GM19099 (cell line): ENCODE measurements around the gene ZNF691.

ENCODE experiments used
- POLR2A ChIP-seq: IDR thresholded peaks from 3 replicates; pipeline ENCODE4 v1.6.1; 2011; ENCODE audit warnings: low read depth; ENCODE audit not compliant: insufficient read length; ENCODE audit errors: extremely low read depth

ZNF691 gene

DNA sequence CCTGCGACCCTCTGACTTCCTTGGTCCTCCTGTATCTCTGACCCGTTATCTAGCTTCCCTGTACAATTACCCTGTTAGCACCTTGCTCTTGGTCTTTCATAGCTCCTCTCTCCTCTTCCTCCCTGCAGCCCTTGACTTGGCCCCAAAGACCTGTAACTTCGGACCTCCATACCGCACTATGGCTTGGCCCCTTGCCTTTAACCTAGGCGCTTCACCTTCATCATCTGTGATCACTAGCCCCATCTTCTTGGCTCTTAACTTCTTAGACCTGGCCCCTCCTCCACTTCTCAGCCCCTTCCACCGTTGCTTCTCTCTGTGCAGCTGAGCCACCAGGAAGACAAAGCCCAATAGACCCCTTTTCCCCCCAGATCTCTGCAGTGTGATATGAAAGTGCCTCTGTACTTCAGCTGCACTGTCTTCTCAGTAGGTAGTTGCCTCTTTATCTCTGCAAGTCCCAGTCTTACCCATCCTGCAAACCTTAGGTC is 740 bp downstream of the ZNF691 start:
- no peak for TF ChIP-seq POLR2A

- TF ChIP-seq POLR2A: no peak
Observed at GRCh38 chr1:42847721-42848460, 1.5 kb downstream of the ZNF691 start.

DNA sequence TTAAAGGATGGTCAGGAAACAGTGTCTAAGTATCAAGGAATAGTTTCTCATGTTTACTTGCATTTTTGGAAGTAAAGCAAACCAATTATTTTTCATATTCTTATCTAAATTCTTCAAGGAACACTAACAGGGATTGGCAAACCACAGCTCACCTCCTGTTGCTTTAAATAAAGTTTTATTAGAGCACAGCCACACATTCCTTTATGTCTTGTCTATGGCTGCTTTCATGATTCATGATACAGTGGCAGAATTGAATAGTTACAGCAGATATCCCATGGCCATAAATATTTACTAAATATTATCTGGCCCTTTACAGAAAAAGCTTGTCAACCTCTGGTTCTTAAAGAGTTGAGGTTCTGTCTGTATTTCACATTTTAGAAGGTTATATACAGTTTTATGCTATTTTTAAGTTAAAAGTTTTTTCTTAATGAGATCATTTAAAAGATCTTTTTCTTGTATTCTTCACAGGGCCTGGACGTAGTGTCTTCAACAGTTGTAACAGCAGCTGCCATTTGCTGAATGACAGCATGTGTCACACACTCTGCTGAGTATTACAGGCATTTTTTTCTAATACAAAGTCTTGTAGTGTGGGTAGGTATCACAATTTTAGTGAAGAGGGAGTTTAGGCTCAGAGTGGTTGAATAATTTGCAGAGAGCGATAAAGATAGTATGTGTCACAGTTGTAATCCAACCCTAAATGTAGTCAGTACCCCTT is 2.6 kb downstream of the ZNF691 start:
- TF ChIP-seq POLR2A: no peak

- TF ChIP-seq POLR2A: no peak
Observed at GRCh38 chr1:42849944-42850343, 3.5 kb downstream of the ZNF691 start.

GRCh38 chr1:42851420-42851819 is 5.0 kb downstream of the ZNF691 start:
- no peak for TF ChIP-seq POLR2A

DNA sequence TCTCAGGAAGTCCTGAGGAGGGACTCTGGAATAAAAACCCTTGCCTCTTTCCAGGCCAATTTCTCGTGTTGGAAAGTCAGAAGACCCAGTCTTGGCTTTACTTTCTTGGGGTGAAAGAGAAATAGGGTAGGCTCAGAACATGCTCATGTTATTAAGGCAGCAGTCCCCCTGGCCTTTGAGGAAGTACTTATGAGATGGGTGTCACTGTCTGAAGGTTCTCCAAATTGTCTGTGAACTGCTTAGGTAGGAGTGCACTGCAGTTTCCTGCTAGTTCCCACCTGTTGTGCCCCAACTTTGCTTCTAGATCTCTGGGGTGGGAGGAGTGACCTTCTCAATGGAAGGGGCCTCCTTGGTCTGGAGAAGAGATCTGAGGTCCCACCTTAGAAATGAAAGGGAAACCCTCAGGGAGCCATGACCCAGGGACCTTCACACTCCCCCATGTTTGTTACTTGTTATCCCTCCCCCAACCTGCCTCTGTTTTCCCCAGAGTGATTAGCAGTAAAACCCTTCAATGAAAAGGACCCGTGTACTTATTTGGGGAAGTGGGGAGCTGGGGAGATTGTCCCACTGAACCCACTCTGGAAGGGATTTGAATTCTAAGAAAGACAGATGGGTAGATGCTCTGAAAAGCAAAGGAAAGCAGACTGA is 5.7 kb downstream of the ZNF691 start:
- TF ChIP-seq POLR2A: no peak

DNA sequence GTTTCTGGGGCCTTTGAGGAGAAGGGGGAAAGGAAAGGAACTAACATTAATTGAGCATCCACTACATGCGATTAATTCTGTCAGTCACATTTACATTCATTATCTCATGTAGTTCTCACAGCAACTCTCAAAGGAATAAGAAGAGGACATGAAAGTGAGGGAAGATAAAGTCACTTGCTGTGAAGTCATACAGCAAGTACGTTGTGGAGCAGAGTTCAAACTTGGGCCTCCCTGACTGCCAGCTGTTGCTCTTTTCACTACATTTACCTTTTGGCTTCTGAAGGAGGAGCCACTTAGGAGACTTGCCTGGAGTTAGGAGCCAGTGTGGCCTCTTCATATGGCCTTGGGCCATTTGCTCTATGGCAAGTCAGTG is 6.2 kb downstream of the ZNF691 start:
- no peak for TF ChIP-seq POLR2A

DNA sequence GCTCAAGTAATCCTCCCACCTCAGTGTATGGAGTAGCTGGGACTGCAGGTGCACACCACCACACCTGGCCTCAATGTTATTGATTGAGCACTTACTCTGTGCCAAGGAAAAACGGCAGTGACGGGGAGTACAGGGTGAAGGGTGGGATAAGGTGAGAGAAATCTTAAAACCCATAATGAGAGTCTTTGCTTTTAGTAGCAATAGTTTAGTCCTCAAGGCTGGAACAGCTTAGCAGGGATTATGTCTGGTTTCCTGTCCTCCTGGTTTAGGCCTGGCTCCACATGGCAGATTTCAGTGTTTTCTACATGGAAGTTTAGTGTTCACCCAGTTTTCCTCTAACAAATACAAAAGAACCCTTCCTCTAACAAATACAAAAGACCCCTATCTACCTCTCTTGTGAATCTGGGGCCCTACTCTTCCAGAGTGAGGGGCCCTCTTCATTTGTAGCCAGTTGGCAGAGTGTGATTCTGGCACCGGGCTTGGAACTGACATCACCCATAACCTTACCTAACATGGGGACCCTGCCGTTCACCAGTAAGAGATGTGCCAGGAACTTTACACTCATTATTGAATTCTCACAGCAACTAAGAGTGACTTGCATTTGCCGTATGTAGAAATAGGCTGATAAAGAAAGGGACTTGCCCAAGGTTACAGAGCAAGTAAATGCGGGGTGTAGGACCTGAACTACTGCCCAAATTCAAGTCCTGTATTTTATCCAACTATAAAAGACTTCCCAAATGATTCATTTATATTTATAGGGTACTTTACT is 6.9 kb downstream of the ZNF691 start:
- TF ChIP-seq POLR2A: no peak

GRCh38 chr1:42860339-42861013 is 14.1 kb downstream of the ZNF691 start:
- TF ChIP-seq POLR2A: no peak

- TF ChIP-seq POLR2A: no peak
Observed at GRCh38 chr1:42861014-42861399, 14.6 kb downstream of the ZNF691 start.

DNA sequence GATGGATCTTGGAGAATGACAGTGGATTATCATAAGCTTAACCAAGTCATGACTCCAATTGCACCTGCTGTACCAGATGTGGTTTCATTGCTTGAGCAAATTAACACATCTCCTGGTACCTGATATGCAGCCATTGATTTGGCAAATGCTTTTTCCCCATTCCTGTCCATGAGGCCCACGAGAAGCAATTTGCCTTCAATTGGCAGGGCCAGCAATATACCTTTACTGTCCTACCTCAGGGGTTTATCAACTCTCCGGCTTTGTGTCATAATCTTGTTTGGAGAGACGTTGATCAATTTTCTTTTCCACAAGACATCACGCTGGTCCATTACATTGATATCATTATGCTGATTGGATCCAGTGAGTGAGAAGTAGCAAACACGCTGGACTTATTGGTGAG is 20.1 kb downstream of the ZNF691 start:
- no peak for TF ChIP-seq POLR2A

- TF ChIP-seq POLR2A: no peak
Observed at GRCh38 chr1:42873670-42874069, 27.3 kb downstream of the ZNF691 start.

GRCh38 chr1:42876009-42876408 is 29.6 kb downstream of the ZNF691 start:
- no peak for TF ChIP-seq POLR2A

DNA sequence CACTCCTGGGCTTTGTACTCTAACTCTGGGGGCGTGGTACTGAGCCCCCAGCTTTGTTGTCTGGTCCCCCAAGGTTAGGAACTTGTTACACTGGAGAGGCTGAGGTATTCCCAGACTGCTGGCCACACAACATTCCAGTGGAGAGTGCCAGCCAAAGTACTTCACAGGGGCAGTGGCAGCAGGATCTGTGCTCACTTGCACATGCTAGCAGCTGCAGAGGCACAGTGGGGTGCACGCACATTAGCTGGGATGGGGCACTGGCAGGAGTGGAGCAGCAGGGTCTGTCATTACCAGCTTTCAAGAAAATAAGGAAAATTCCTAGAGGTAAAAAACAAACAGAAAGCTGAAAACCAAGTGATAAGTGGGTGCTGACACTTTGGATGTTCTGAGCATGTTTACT is 31.0 kb downstream of the ZNF691 start:
- no peak for TF ChIP-seq POLR2A

DNA sequence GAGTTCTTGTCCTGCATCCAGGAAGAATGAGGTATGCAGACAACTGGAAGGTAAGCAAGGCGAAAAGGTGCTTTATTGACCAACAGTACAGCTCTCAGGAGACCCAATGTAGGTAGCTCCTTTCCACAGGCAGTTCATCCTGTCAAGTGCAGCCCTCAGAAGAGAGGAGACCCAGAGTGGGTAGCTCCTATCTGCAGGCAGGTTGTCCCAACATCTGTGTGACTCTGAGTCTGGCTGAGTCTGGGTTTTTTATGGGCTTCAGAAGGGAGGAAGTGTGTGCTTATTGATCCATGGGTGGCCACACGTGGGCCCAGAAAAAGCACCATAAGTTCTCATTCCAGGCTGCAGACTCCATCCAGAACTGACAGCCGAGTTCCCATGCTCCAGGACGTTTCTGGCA is 34.0 kb downstream of the ZNF691 start:
- no peak for TF ChIP-seq POLR2A
